HAP-1 (cell line): ENCODE measurements around the gene KRT34.
"Not testable (repeated sequence)": the region's sequence is repeated elsewhere in the genome, so short reads cannot be mapped to it uniquely, and the experiment has no call there.

Source experiments
- DNase-seq, 2 experiments: peaks; one replicate each; pipeline ENCODE4 v3.0.0-alpha.2; 2016 to 2020; ENCODE audit warnings: low spot score in 2 of 2
- H3K27me3 ChIP-seq: fragments of 250-450 bp; sonication (Bioruptor Pico); 2 replicates; pipeline ENCODE4 v1.5.1; 2020; ENCODE audit warnings: low read depth, mild to moderate bottlenecking, moderate library complexity
- H3K36me3 ChIP-seq: fragments of 250-450 bp; sonication (Bioruptor Pico); replicated peaks from 2 replicates; pipeline ENCODE4 v1.5.1; 2020; ENCODE audit warnings: mild to moderate bottlenecking
- H3K4me1 ChIP-seq: fragments of 250-450 bp; sonication (Bioruptor Pico); 2 replicates; pipeline ENCODE4 v1.5.1; 2020; ENCODE audit warnings: mild to moderate bottlenecking
- H3K4me3 ChIP-seq: fragments of 250-450 bp; sonication (Bioruptor Pico); 2 replicates; pipeline ENCODE4 v1.5.1; 2020; ENCODE audit warnings: mild to moderate bottlenecking, moderate library complexity
- H3K9me3 ChIP-seq: fragments of 250-450 bp; sonication (Bioruptor Pico); 2 replicates; pipeline ENCODE4 v1.5.1; 2020; ENCODE audit warnings: mild to moderate bottlenecking, moderate library complexity
- in situ Hi-C: fragments of 300-500 bp; cut with MboI; formaldehyde crosslinking; loops from 3 replicates; pipeline ENCODE4 v1.14.3; 2020; ENCODE audit warnings: low sequenced_read_pairs, inconsistent platforms, mixed read lengths

The KRT34 gene

GRCh38 chr17:41369023-41369422 lies 13.1 kb downstream of the KRT34 start:
- Histone ChIP-seq H3K4me3 (no peak overlapping the region), H3K36me3 (no peaks in the 10 kb centered on the region), H3K9me3 (no peaks in the 10 kb centered on the region), H3K27me3 (no peaks in the 10 kb centered on the region; the same call in none of the 2 replicates), H3K4me1 (no peaks in the 10 kb centered on the region)
- in situ Hi-C loops, result no loop called here
- DNase-seq, result no peak

- Histone ChIP-seq H3K4me3 (no peak overlapping the region), H3K9me3 (no peaks in the 10 kb centered on the region), H3K27me3 (no peaks in the 10 kb centered on the region; the same call in none of the 2 replicates), H3K36me3 (no peaks in the 10 kb centered on the region), H3K4me1 (no peaks in the 10 kb centered on the region)
- in situ Hi-C loops, result no loop called here
- no peak for DNase-seq
Observed at GRCh38 chr17:41367426-41368075, 14.6 kb downstream of the KRT34 start.

GRCh38 chr17:41366070-41366469 lies 16.0 kb downstream of the KRT34 start:
- no peak for DNase-seq
- Histone ChIP-seq H3K4me1 (no peaks in the 10 kb centered on the region), H3K9me3 (no peaks in the 10 kb centered on the region), H3K27me3 (no peaks in the 10 kb centered on the region; the same call in 1 of the 2 replicates), H3K36me3 (no peaks in the 10 kb centered on the region), H3K4me3 (no peak overlapping the region)
- in situ Hi-C loops, result no loop called here

- Histone ChIP-seq H3K27me3 (no peaks in the 10 kb centered on the region; the same call in 1 of the 2 replicates), H3K4me1 (no peaks in the 10 kb centered on the region), H3K9me3 (no peaks in the 10 kb centered on the region), H3K4me3 (no peak overlapping the region), H3K36me3 (no peaks in the 10 kb centered on the region)
- in situ Hi-C loops, result no loop called here
- DNase-seq, result no peak
Observed at GRCh38 chr17:41363881-41364280, 18.2 kb downstream of the KRT34 start.

- in situ Hi-C loops, result no loop called here
Observed at GRCh38 chr17:41360296-41360995, 21.7 kb downstream of the KRT34 start.

GRCh38 chr17:41354536-41354935 lies 27.6 kb downstream of the KRT34 start:
- Histone ChIP-seq H3K9me3 (no peaks in the 10 kb centered on the region), H3K4me3 (no peak overlapping the region), H3K27me3 (no peaks in the 10 kb centered on the region), H3K4me1 (no peaks in the 10 kb centered on the region), H3K36me3 (no peaks in the 10 kb centered on the region)
- no peak for DNase-seq
- in situ Hi-C loops, result no loop called here

More at GRCh38 chr17:41360296-41360995, 21.7 kb downstream of the KRT34 start:
- no peaks in the 10 kb centered on the region for H3K9me3 ChIP-seq
- DNase-seq, result no peak
- H3K36me3 ChIP-seq, result no peaks in the 10 kb centered on the region
- no peaks in the 10 kb centered on the region for H3K4me1 ChIP-seq
- H3K27me3 ChIP-seq, result no peaks in the 10 kb centered on the region
- H3K4me3 ChIP-seq, result no peak overlapping the region

GRCh38 chr17:41352597-41353366 lies 29.3 kb downstream of the KRT34 start:
- H3K27me3 ChIP-seq, result no peaks in the 10 kb centered on the region
- DNase-seq, result no peak
- H3K36me3 ChIP-seq, result no peaks in the 10 kb centered on the region
- H3K4me3 ChIP-seq, result no peak overlapping the region
- H3K4me1 ChIP-seq, result no peaks in the 10 kb centered on the region
- H3K9me3 ChIP-seq, result no peaks in the 10 kb centered on the region
- in situ Hi-C loops, result no loop called here

- H3K36me3 ChIP-seq, result no peaks in the 10 kb centered on the region
- no peaks in the 10 kb centered on the region for H3K27me3 ChIP-seq
- in situ Hi-C loops, result no loop called here
- H3K9me3 ChIP-seq, result no peaks in the 10 kb centered on the region
- no peak overlapping the region for H3K4me3 ChIP-seq
- no peak for DNase-seq
- H3K4me1 ChIP-seq, result no peaks in the 10 kb centered on the region
Observed at GRCh38 chr17:41351177-41351576, 30.9 kb downstream of the KRT34 start.

- H3K27me3 ChIP-seq, in situ Hi-C loops, H3K4me1 ChIP-seq, H3K4me3 ChIP-seq, H3K36me3 ChIP-seq, H3K9me3 ChIP-seq, DNase-seq: not testable (repeated sequence)
Observed at GRCh38 chr17:41350381-41350878, 31.7 kb downstream of the KRT34 start, which contains the start of gene KRT33A. TSS of gene KRT33A (minus strand) at chr17:41350828. CDS start at chr17:41350767, 61 bp downstream.

- in situ Hi-C loops, result loop anchor here (25.0 kb wide), 2 partner anchors 314 to 436 kb away; no protein-coding TSS in a partner anchor
- Histone ChIP-seq H3K27me3 (no peaks in the 10 kb centered on the region), H3K36me3 (no peaks in the 10 kb centered on the region), H3K9me3 (no peaks in the 10 kb centered on the region), H3K4me3 (no peak overlapping the region), H3K4me1 (no peaks in the 10 kb centered on the region)
- no peak for DNase-seq
Observed at GRCh38 chr17:41347869-41348760, 34.0 kb downstream of the KRT34 start.

GRCh38 chr17:41346421-41346820 lies 35.7 kb downstream of the KRT34 start:
- not testable (repeated sequence) for H3K9me3 ChIP-seq, DNase-seq, H3K4me1 ChIP-seq, H3K27me3 ChIP-seq, H3K36me3 ChIP-seq, H3K4me3 ChIP-seq
- in situ Hi-C loops, result loop anchor here (25.0 kb wide), 2 partner anchors 316 to 434 kb away; no protein-coding TSS in a partner anchor

GRCh38 chr17:41345992-41346391 lies 36.1 kb downstream of the KRT34 start:
- DNase-seq, result no peak
- Histone ChIP-seq H3K4me1 (no peaks in the 10 kb centered on the region), H3K4me3 (no peak overlapping the region), H3K9me3 (no peaks in the 10 kb centered on the region), H3K36me3 (no peaks in the 10 kb centered on the region), H3K27me3 (no peaks in the 10 kb centered on the region)
- in situ Hi-C loops, result loop anchor here (25.0 kb wide), 2 partner anchors 316 to 434 kb away; no protein-coding TSS in a partner anchor

- H3K4me1 ChIP-seq, result no peaks in the 10 kb centered on the region
- no peaks in the 10 kb centered on the region for H3K9me3 ChIP-seq
- H3K4me3 ChIP-seq, result no peak overlapping the region
- in situ Hi-C loops, result loop anchor here (25.0 kb wide), 2 partner anchors 319 to 431 kb away; no protein-coding TSS in a partner anchor
- no peaks in the 10 kb centered on the region for H3K27me3 ChIP-seq
- no peaks in the 10 kb centered on the region for H3K36me3 ChIP-seq
- no peak for DNase-seq
Observed at GRCh38 chr17:41343029-41343428, 39.1 kb downstream of the KRT34 start.
